Prostate gland (tissue), 2 donors: ENCODE measurements around the gene TCP11L1. TPM values are rescaled to one million over a fixed set of nuclear protein-coding genes. Genes with fewer than 3 reads are reported as not detected.

Experiments
- DNase-seq: peaks from one replicate; pipeline ENCODE4 v3.0.0-alpha.2; 2019; ENCODE audit warnings: low spot score
- H3K27ac ChIP-seq, 2 donors: fragments of 200-600 bp; sonication (generic); 2 replicates each; pipeline ENCODE4 v1.5.1; 2017 to 2019
- H3K27me3 ChIP-seq: fragments of 200-600 bp; sonication (generic); replicated peaks from 2 replicates; pipeline ENCODE4 v1.5.1; 2019; ENCODE audit not compliant: insufficient read depth
- H3K36me3 ChIP-seq, 2 donors: fragments of 200-600 bp; sonication (generic); 1 replicate in 1 of 2; 2 replicates in 1 of 2; pipeline versions ENCODE4 v1.5.1 to v1.8.1; 2017 to 2019
- H3K4me1 ChIP-seq: fragments of 200-600 bp; sonication (generic); replicated peaks from 2 replicates; pipeline ENCODE4 v1.5.1; 2019
- H3K4me3 ChIP-seq, 2 donors: fragments of 200-600 bp; sonication (generic); 2 replicates each; pipeline ENCODE4 v1.5.1; 2017 to 2019
- H3K9me3 ChIP-seq: fragments of 200-600 bp; sonication (generic); 2 replicates; pipeline ENCODE4 v1.5.1; 2017
- CTCF ChIP-seq, 4 experiments: fragments of 200-600 bp in 2 of 4; fragments of 450-650 bp in 2 of 4; sonication (generic) in 2 of 4; IDR thresholded peaks; 1 replicate in 3 of 4; 2 replicates in 1 of 4; pipeline ENCODE4 v1.5.1; 2016 to 2019; ENCODE audit warnings: antibody characterized with exemption in 4 of 4, mild to moderate bottlenecking in 2 of 4, moderate library complexity in 2 of 4
- POLR2A ChIP-seq: fragments of 450-650 bp; IDR thresholded peaks from one replicate; pipeline ENCODE4 v1.6.1; 2016; ENCODE audit warnings: antibody characterized with exemption, mild to moderate bottlenecking
- POLR2AphosphoS5 ChIP-seq: sonication (generic); formaldehyde crosslinking; IDR thresholded peaks from one replicate; pipeline ENCODE4 v1.6.1; 2017; ENCODE audit warnings: antibody characterized with exemption
- WGBS: methylation state at CpG from one replicate; pipeline ENCODE4 v1.1.5; 2018; 5-methylcytosine and 5-hydroxymethylcytosine counted together
- intact Hi-C: fragments of 100-400 bp; cut with DNase I; formaldehyde crosslinking; loops from one replicate; pipeline ENCODE4 v1.14.2; 2022
- total RNA-seq, 2 donors: library from RNA; depleted of rRNA; stranded (reverse); fragments of >200 nt; gene quantifications; one replicate each; pipeline ENCODE4 v1.1.0, GENCODE V29; 2016

TCP11L1 gene
- total RNA-seq, 2 donors from 2014 or later, result 15.3 to 27.1 TPM

GRCh38 chr11:33083918-33084317 is 44.5 kb downstream of the TCP11L1 start:
- DNase-seq, result no peak
- Histone ChIP-seq H3K9me3 (no peaks in the 10 kb centered on the region), H3K27me3 (no peaks in the 10 kb centered on the region), H3K4me1 (no peaks in the 10 kb centered on the region), H3K27ac (no peak overlapping the region), H3K36me3 (peaks cover 0 to 3% of the 10 kb centered on the region in 2 donors), H3K4me3 (no peak overlapping the region)
- WGBS, result 90% methylated on average over 1 of the region's 1 CpG
- no peak for TF ChIP-seq POLR2AphosphoS5
- TF ChIP-seq CTCF (IDR thresholded peaks at IDR 0.05), result no peak
- no peak for TF ChIP-seq POLR2A
- intact Hi-C loops, result no loop called here

DNA sequence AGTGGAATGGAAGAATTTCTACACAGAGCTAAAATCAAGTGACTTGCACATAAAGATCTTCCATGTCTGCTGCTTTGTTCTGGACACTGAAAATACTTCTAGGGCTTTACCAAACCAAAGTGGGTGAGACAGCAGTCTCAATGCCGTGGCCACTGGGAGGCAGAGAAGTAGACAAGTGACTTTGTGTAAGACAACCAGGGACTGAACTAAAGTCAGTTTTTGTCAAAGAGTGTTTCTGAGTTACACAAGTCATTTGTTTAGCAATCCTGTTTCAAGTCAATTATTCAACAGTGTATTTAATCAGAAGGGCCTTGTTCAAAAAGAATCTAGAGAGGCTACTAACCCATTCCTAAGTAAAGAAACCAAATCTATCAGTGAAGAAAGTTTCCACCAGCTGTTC is 46.6 kb downstream of the TCP11L1 start:
- TF ChIP-seq POLR2AphosphoS5 (no peak), POLR2A (no peak)
- no peaks in the 10 kb centered on the region for H3K27me3 ChIP-seq
- intact Hi-C loops, result no loop called here

GRCh38 chr11:33089776-33090175 is 50.4 kb downstream of the TCP11L1 start:
- Histone ChIP-seq H3K27ac (no peak overlapping the region), H3K4me1 (no peaks in the 10 kb centered on the region), H3K4me3 (no peak overlapping the region), H3K36me3 (peaks cover 3% of the 10 kb centered on the region in 2 donors), H3K9me3 (no peaks in the 10 kb centered on the region), H3K27me3 (no peaks in the 10 kb centered on the region)
- no peak for DNase-seq
- intact Hi-C loops, result no loop called here
- TF ChIP-seq POLR2A, result no peak
- no peak for TF ChIP-seq CTCF (IDR thresholded peaks at IDR 0.05)
- TF ChIP-seq POLR2AphosphoS5, result no peak

More for the DNA sequence above, 46.6 kb downstream of the TCP11L1 start:
- DNase-seq, result no peak
- H3K4me1 ChIP-seq, result no peaks in the 10 kb centered on the region
- H3K36me3 ChIP-seq, result peaks cover 3% of the 10 kb centered on the region in 2 donors
- no peaks in the 10 kb centered on the region for H3K9me3 ChIP-seq
- H3K4me3 ChIP-seq, result no peak overlapping the region
- 88% methylated on average over 1 of the region's 1 CpG for whole genome bisulfite sequencing
- no peak overlapping the region for H3K27ac ChIP-seq

- no peak for DNase-seq
- no peak overlapping the region for H3K4me3 ChIP-seq
- TF ChIP-seq CTCF (IDR thresholded peaks at IDR 0.05) (no peak), POLR2A (no peak), POLR2AphosphoS5 (no peak)
- peaks cover 0 to 3% of the 10 kb centered on the region in 2 donors for H3K36me3 ChIP-seq
- 30% methylated on average over 1 of the region's 1 CpG for WGBS
- H3K9me3 ChIP-seq, result no peaks in the 10 kb centered on the region
- intact Hi-C loops, result no loop called here
- no peak overlapping the region for H3K27ac ChIP-seq
- no peaks in the 10 kb centered on the region for H3K4me1 ChIP-seq
- H3K27me3 ChIP-seq, result no peaks in the 10 kb centered on the region
These were observed 54.8 kb downstream of the TCP11L1 start for GRCh38 chr11:33094157-33094556.

DNA sequence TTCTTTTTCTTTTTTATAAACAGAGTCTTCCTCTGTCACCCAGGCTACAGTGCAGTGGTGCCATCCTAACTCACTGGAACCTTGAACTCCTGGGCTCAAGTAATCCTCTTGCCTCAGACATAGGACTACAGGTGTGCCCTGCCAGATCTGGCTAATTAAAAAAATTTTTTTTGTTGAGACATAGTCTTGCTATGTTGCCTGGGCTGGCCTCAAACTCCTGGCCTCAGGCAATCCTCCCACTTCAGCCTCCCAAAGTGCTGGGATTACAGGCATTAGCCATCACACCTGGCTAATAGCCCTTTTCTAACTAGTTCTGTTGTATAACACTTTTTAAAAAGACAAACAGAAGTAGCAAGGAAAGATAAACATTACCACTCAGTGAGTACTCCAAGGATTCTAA is 64.5 kb downstream of the TCP11L1 start:
- Histone ChIP-seq H3K4me3 (no peak overlapping the region), H3K9me3 (no peaks in the 10 kb centered on the region), H3K27me3 (no peaks in the 10 kb centered on the region), H3K27ac (no peak overlapping the region), H3K36me3 (no peaks in the 10 kb centered on the region), H3K4me1 (no peaks in the 10 kb centered on the region)
- no peak for DNase-seq
- intact Hi-C loops, result no loop called here
- TF ChIP-seq POLR2A (no peak), CTCF (IDR thresholded peaks at IDR 0.05) (no peak), POLR2AphosphoS5 (no peak)
